IPS-18c (cell line): Measurements from ENCODE around the gene KIF9.
A peak's percentile ranks its signal among the peaks of the same experiment; 100 is the strongest.
"Not testable (repeated sequence)": the region's sequence is repeated elsewhere in the genome, so short reads cannot be mapped to it uniquely, and the experiment has no call there.

Source experiments
- H3K4me3 ChIP-seq: 2 replicates; pipeline ENCODE4 v1.7.0; 2013; ENCODE audit warnings: low read depth, mild to moderate bottlenecking, low read length, moderate library complexity; ENCODE audit not compliant: insufficient read depth
- H3K9me3 ChIP-seq: one replicate; pipeline ENCODE4 v1.6.1; 2013; ENCODE audit warnings: mild to moderate bottlenecking, low read length, moderate library complexity; ENCODE audit not compliant: control insufficient read depth, insufficient read depth

KIF9 gene

DNA sequence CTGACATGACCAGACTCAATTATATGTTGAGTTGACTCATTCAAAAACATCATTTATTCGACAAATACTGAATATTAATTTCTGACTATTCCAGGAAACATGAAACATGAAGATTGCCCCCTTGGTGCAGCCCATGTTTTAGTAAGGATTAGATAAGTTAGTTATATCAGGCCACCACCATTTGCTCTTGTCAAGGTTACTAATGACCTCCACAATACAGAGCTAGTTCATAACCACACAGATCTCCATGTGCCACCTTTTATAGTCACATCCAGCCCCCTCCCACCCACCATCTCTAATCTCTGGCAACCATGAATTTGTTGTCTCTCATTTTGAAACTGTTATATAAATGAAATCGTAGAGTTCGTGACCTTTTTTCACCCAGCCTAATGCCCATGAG, 15.8 kb upstream of the KIF9 start:
- no peaks in the 10 kb centered on the region for H3K9me3 ChIP-seq
- H3K4me3 ChIP-seq, result no peak overlapping the region

DNA sequence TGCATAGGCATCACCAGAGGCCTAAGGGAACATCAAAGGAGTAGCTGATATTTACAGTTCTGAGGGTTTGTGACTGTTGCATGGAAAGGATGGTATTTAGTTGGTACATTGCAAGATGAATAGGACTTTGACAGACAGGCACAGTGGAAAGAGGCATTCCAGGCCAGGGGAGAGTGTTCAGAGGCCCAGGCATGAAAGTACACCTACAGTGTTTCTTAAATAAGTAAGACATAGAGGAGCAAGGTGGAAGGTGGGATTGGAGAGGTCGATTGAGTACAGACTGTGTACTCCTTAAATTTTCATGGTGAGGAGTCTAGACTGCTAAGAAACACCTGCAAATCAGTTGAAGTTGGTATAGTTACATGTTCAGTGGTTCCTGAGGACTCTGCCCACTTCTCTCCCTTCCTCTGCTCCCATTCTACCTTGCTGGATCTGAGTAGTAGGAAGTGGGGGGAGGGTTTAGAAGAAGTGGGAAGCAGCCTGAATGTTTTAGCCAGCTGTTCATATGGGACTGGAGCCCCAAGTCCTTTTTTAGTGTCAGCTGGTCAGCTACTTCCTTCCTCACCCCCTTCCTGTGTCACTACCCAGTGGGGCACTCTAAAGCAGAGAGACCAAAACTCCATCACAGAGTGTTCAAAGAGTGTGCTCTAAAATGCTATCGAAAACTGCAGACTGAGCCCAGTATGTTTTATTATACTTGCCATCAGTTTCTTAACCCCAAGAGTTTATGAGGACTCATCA, 14.1 kb upstream of the KIF9 start:
- Histone ChIP-seq H3K9me3 (no peaks in the 10 kb centered on the region), H3K4me3 (no peak overlapping the region)

DNA sequence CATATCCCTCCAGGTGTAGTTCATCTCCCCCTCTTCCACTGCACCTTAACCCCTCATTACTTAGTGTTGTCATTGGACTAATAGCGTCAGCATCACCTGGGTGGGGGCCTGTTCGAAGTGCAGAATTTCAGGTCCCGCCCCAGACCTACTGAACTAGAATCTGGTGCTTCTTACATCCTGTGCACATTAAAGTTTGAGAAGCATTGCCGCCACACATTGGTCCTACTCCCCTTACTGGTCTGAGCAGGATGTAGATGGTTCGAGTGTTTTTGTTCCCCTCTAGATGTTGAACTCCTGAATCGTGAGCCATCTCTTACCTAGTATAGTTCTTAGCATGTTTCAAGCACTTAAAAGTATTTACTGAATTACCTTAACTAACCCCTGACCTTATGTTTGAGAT, 13.4 kb upstream of the KIF9 start:
- no peak overlapping the region for H3K4me3 ChIP-seq

DNA sequence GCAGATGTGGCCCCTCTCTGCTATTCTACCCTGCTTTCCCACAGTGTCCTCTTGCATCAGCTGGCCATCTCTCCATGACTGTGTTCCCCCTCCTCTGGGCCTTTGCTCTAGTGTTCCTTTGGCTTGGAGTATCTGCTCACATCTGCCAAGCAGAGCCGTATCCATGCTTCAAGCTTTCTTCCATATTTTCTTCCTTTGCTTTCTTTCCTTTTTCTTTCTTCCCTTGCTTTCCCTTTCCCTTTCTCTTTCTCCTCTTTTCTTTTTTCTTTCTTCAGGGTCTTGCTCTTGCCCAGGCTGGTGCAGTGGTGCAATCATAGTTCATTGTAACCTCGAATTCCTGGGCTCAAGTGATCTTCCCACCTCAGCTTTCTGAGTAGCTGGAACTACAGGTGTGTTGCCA, 12.7 kb upstream of the KIF9 start:
- no peaks in the 10 kb centered on the region for H3K9me3 ChIP-seq
- H3K4me3 ChIP-seq, result no peak overlapping the region

More for the DNA sequence above, 13.4 kb upstream of the KIF9 start:
- H3K9me3 ChIP-seq, result no peaks in the 10 kb centered on the region

DNA sequence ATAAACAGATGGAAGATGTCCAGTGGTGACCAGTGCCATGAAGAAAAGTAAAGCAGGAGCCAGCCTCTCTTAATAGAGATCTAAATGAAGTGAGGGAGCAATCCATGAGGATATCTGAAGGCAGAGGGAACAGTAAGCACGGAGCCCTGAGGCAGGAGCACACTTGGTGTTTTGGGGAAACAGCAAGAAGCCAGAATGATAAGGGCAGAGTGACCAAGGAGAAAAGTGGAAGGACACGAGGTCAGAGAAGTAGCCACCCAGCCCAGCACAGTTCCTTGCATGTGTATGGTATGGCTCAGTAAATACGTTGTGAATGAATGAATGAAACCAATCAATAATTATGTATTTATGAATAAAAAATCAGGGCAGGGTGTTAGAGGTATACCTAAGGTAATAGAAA, 11.8 kb upstream of the KIF9 start:
- no peak overlapping the region for H3K4me3 ChIP-seq
- no peaks in the 10 kb centered on the region for H3K9me3 ChIP-seq

DNA sequence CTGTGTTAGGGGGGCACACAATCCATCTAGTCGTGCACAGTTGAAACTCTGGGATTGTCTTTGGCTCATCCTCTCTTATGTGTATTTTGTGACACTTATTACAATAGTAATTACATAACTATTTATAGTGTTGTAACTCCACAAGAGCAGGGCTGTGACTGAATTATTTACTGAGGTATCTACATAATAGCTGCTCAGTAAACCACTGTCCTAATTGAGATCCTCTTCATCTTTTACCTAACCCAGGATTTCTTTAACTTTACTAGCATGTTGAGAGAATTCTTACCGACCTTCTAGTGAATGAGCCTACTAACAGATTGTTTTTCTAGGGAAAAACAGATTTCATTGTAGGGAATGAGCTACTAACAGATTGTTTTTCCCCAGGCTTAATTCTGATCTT, 11.2 kb upstream of the KIF9 start:
- no peaks in the 10 kb centered on the region for H3K9me3 ChIP-seq
- no peak overlapping the region for H3K4me3 ChIP-seq

DNA sequence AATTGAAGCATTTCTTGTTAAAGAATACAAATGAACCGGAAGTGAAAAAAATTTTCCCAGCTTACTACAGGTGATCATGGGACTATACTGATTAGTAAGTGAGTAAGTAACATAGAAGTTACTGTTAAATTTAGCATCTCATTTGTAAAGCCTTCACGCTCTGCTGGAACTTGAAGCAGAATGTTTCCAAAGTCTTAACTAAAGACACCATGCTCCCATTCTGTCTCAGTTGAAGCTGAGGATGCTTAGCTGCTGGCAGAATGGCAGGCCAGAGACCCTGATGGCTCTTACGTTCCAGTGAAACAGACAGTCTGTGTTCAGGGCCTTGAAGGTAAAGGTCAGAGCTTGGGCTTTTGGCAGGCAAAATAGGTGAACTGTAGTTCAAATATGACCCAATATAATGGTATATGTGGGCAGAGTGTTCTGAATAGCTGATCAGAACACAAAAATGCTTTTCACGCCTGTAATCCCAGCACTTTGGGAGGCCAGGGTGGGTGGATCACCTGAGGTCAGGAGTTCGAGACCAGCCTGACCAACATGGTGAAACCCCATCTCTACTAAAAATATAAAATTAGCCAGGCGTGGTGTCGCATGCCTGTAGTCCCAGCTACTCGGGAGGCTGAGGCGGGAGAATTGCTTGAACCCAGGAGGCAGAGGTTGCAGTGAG, 9.3 kb upstream of the KIF9 start:
- not testable (repeated sequence) for H3K4me3 ChIP-seq, H3K9me3 ChIP-seq

DNA sequence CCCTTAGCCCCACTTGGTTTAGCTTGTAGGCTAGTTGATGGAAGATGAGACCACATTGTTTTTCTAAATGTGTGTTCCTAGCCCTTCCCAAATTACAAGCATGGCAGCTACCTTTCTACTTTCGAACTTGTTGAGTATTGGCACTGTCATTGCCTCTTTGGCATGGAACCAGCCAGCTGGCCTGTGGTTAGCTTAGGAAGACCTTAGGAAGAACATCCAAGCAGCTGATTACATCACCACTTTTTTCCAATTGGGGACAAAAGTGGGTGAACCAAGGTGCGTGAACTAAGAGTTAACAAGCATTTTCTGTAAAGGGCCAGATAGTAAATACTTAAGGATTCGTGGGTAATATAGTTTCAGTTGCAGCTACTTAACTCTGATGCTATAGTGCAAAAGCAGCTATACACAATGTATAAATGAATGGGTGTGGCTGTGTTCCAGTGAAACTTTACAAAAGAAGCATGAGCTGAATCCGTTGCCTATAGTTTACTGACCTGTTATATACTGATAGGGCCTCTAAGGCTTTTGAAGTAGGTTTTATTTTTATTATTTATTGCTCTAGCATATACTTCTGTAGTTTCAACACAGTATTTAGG, 8.7 kb upstream of the KIF9 start:
- Histone ChIP-seq H3K9me3 (no peaks in the 10 kb centered on the region), H3K4me3 (no peak overlapping the region)

DNA sequence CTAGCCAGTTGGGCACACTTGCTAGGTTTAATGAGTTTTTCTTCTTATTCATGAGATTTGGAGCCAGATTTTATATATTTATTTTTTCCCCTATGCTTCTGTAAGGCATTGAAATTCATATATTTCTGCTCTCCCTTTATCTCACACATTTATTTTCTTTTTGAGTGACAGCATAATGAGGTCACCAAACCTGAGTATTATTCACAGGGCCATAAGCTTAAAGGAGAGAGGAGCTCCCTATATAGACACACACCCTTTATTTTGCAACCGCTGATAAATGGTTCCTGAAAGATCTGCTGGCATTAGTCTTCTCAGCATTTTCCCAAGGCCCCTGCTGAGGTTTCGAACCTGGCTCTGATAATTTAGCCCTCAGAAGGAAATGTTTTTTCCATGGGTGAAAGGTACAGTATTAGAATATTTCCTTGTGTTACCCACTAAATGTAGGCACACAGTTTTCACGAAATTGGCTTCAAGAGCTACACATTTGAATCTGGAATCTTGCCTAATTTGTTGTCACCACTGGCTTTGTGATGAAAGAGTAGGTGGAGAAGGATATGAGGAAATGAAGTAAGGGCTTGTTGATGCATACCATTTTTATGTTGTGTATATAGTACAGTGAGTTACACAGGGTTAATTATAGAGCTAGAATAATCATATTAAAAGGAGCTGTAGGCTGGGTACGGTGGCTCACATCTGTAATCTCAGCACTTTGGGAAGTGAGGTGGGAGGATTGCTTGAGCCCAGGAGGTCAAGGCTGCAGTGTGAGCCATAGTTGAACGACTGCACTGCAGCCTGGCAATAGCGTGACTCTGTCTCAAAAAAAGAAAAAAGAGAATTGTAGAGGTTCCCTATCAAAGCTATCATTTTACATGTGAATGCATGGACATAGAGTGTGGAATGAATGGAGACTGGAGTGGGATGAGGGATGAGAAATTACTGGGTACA, 6.6 kb upstream of the KIF9 start:
- no peak overlapping the region for H3K4me3 ChIP-seq
- no peaks in the 10 kb centered on the region for H3K9me3 ChIP-seq

DNA sequence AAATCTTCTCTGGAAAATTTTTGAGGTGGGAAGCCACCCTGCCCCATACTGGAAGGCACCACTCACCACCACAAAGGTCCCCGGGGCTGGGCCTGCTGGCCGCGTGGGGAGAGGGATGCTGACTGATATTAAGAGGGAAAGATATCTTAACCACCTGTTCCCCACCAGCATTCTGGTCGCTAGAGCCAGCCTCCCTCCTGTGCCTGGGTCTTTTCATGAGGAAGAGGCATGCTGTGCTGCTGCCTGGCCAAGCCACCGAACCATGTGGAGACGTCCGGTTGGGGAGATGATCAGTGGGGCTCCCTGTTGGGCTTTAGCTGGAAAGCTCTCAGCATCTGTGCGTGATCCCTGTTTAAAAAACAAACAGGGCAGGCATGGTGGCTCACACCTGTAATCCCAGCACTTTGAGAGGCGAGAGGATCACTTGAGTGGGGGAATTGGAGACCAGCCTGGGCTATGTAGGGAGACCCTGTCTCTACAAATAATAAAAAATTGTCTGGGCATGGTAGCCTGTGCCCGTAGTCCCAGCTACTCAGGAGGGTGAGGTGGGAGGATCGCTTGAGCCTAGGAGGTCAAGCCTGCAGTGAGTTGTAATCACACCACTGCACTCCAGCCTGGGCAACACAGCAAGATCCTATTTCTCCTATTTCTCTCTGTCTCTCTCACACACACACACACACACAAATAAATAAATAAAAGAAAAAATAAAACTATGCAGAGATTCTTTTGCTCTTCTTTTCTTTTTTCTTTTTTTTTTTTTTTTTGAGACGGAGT, 1.2 kb upstream of the KIF9 start:
- Histone ChIP-seq H3K4me3 (peak overlapping the region; percentile 84), H3K9me3 (no peaks in the 10 kb centered on the region)

DNA sequence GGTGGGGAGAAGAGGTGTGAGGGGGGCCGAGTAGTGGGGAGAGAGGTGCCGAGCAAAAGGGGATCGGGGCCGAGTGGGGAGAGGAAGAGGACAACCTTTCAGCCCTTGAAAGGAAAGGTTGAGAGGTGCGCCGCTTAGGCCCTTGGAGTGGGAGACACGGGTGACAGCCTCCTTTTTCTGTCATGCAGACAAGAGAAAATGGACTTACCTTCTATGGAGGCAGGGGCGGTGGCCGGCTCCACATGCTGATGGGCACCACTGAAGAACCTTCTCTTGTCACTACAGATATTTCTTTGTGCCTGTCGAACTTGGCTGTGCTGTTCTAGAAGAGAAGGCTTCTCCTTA, 566 bp upstream of the KIF9 start:
- Histone ChIP-seq H3K4me3 (peak overlapping the region; percentile 84), H3K9me3 (no peaks in the 10 kb centered on the region)

DNA sequence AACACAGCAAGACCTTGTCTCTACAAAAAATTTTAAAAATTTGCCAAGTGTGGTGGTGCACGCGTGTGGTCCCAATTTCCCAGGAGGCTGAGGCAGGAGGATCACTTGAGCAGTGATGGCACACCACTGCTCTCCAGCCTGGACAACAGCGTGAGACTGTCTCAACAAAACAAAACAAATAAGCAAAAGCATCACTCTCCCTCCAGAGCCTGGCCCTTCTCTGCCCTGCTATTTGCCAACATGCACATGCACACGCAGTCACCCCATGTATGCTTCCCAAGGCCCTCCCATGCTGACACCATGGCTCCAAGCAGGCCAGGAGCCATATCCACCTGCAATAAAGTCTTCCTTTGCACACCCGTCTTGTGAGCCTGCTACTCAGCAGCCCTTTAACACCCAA, 2.1 kb downstream of the KIF9 start:
- H3K4me3 ChIP-seq, result no peak overlapping the region
- no peaks in the 10 kb centered on the region for H3K9me3 ChIP-seq

DNA sequence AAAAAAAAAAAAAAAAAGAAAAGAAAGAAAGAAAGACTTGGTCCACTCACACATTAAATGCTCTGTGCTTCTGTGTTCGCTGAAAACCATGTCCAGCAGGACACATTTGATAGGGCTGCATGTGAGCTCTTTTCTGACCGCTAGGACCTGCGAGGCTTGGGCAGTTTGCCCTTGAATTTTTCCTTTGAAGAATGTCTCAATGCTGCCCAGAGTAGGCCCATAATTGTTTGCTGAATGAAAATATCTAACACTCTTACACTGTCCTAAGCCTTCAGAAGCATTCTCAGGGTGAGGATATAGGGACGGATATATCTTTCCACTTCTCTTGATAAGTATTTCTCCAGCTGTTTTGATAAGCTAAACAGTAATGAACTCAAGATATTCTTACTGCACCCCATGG, 6.0 kb downstream of the KIF9 start:
- Histone ChIP-seq H3K4me3 (no peak overlapping the region), H3K9me3 (no peaks in the 10 kb centered on the region)

DNA sequence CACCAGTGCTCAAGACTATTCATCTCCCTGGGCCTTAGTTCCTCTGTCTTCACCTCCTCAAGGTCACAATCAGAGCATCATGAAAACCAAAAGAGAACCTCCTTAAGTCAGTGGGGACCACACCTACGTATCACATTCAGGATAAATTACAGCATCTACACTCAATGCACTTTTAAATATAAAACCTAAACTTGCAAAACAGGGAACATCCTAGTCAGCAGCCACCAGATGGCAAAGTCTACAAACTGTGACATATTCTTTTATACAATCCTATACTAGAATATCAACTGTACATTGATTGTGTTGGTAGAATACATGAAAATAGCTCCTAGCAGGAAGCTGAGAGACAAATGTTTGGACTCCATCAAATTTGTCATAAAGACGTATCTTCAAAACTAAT, 7.9 kb downstream of the KIF9 start:
- H3K4me3 ChIP-seq, result no peak overlapping the region
- H3K9me3 ChIP-seq, result no peaks in the 10 kb centered on the region

DNA sequence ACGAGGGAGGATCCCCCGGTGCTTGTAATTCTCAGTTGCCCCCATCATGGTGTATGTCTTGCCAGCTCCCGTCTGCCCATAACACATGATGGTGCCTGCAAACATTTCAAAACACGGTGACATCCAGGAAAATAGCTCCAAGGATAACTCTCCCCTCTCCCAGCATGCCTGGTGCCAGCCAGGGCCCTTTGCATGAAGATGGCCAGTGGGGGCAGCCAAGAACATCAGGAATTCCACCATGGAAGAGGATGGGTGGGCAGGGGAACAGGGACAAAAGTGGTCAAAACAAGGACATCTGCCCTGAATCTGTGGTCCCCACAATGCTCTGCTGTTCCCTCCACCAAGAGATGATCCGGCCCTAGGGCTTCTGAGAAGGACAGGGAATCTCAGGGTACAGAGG, 9.0 kb downstream of the KIF9 start:
- Histone ChIP-seq H3K9me3 (no peaks in the 10 kb centered on the region), H3K4me3 (no peak overlapping the region)

DNA sequence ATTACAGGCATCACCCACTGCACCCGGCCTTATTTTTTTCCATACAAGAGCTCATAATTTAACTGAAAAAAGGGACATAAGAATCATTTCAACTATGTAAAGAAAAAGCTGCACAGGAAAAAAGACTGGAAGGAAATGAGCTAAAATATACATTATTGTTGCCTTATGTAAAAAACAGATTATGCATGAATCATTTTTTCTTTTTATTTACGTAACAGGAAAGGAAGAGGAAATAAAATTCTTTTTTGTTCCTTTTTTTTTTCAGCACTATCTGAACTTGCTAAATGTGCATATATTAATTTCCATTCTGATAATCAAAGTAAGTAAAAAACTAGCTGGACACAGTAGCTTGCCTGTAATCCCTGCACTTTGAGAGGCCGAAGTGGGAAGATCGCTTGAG, 12.1 kb downstream of the KIF9 start:
- no peaks in the 10 kb centered on the region for H3K9me3 ChIP-seq
- no peak overlapping the region for H3K4me3 ChIP-seq

DNA sequence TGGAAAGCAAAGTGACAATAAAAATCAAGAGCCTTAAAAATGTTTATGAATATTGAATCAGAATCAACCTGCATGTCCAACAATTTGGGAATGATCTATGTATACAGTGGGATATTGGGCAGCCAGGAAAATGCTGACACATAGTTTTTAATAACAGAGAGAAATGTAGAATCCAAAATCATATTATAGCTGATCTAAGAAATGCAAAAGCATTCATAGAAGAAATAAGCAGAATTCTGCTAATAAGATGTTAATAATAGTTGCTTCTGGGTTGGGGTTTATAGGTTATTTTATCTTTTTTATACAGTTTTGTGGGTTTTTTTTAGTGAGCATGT, 15.1 kb downstream of the KIF9 start:
- no peak overlapping the region for H3K4me3 ChIP-seq
- H3K9me3 ChIP-seq, result no peaks in the 10 kb centered on the region
